PFSK-1 (cell line): Measurements from ENCODE around the gene B4GAT1.

Source experiments
- POLR2AphosphoS5 ChIP-seq: IDR thresholded peaks from 2 replicates; pipeline ENCODE4 v1.6.1; 2012; ENCODE audit warnings: low read depth, mild to moderate bottlenecking, control low read depth, low read length, moderate library complexity
- TAF1 ChIP-seq: IDR thresholded peaks from 2 replicates; pipeline ENCODE4 v1.6.1; 2012; ENCODE audit warnings: low read length, control low read depth, borderline replicate concordance; ENCODE audit not compliant: insufficient read depth

- TF ChIP-seq TAF1, result peak; percentile 75; the same call in 1 of the 2 replicates
- TF ChIP-seq POLR2AphosphoS5, result peak; percentile 93
Measured at GRCh38 chr11:66344550-66345315, 2.7 kb downstream of the B4GAT1 start, which contains the start of gene BRMS1.
